Brain microvascular endothelial cell (primary cell): ENCODE results near the gene GPR161.
A peak's percentile ranks its signal among the peaks of the same experiment; 100 is the strongest.

Experiments
- DNase-seq: peaks from one replicate; pipeline ENCODE4 v3.0.0-alpha.2; 2020
- H3K27ac ChIP-seq: fragments of 250-450 bp; sonication (Bioruptor Pico); 2 replicates; pipeline ENCODE4 v1.5.1; 2020; ENCODE audit warnings: mild to moderate bottlenecking, moderate library complexity
- H3K27me3 ChIP-seq: fragments of 250-450 bp; sonication (Bioruptor Pico); replicated peaks from 2 replicates; pipeline ENCODE4 v1.5.1; 2020; ENCODE audit warnings: mild to moderate bottlenecking
- H3K36me3 ChIP-seq: fragments of 250-450 bp; sonication (Bioruptor Pico); replicated peaks from 2 replicates; pipeline ENCODE4 v1.5.1; 2020; ENCODE audit warnings: mild to moderate bottlenecking
- H3K4me3 ChIP-seq: 2 replicates; pipeline ENCODE4 v1.5.1; 2011; ENCODE audit warnings: low read depth, mild to moderate bottlenecking, control low read depth, low read length, moderate library complexity
- in situ Hi-C: cut with HindIII; loops from 2 replicates; pipeline ENCODE4 v1.10.0; 2017; ENCODE audit warnings: low sequenced_read_pairs, low pct_ligation_motif_present
- TF ChIP-seq, protein P1 (sequence below): IDR thresholded peaks from 2 replicates; pipeline ENCODE4 v1.5.1; 2011; ENCODE audit warnings: low read depth, mild to moderate bottlenecking, moderate library complexity, low read length, control low read depth, inconsistent platforms; ENCODE audit errors: missing control alignments

The GPR161 gene

DNA sequence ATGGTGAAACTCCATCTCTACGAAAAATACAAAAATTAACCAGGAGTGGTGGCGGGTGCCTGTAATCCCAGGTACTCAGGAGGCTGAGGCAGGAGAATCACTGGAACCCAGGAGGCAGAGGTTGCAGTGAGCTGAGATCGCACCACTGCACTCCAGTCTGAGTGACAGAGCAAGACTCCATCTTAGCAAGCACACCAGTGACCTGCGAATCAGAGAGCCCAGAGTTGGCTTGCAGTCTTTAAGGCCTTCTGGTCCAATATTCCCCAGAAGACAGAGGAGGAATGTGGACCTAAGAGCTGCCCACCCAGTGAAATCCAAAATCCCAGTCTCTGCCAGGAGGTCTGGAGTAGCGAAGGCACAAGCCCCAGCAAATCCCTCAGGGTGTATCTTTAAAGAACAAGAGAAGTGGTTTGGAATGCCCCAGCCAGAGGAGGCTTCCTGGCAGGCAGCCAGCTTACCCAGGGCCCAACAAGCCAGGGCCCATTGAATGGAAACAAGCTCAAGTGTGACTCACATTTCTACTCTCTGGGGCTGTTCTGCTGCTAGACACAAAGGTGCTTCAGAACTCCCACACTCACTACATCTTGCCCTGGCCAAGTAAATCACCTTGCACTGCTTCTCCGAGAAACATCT, 23.9 kb downstream of the GPR161 start:
- peak; percentile 77 for DNase-seq
- H3K27ac ChIP-seq, result no peak overlapping the region
- no peaks in the 10 kb centered on the region for H3K36me3 ChIP-seq
- no peak overlapping the region for H3K4me3 ChIP-seq
- TF ChIP-seq, protein P1, sequence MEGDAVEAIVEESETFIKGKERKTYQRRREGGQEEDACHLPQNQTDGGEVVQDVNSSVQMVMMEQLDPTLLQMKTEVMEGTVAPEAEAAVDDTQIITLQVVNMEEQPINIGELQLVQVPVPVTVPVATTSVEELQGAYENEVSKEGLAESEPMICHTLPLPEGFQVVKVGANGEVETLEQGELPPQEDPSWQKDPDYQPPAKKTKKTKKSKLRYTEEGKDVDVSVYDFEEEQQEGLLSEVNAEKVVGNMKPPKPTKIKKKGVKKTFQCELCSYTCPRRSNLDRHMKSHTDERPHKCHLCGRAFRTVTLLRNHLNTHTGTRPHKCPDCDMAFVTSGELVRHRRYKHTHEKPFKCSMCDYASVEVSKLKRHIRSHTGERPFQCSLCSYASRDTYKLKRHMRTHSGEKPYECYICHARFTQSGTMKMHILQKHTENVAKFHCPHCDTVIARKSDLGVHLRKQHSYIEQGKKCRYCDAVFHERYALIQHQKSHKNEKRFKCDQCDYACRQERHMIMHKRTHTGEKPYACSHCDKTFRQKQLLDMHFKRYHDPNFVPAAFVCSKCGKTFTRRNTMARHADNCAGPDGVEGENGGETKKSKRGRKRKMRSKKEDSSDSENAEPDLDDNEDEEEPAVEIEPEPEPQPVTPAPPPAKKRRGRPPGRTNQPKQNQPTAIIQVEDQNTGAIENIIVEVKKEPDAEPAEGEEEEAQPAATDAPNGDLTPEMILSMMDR, result no peak
- H3K27me3 ChIP-seq, result no peaks in the 10 kb centered on the region
- in situ Hi-C loops, result no loop called here

DNA sequence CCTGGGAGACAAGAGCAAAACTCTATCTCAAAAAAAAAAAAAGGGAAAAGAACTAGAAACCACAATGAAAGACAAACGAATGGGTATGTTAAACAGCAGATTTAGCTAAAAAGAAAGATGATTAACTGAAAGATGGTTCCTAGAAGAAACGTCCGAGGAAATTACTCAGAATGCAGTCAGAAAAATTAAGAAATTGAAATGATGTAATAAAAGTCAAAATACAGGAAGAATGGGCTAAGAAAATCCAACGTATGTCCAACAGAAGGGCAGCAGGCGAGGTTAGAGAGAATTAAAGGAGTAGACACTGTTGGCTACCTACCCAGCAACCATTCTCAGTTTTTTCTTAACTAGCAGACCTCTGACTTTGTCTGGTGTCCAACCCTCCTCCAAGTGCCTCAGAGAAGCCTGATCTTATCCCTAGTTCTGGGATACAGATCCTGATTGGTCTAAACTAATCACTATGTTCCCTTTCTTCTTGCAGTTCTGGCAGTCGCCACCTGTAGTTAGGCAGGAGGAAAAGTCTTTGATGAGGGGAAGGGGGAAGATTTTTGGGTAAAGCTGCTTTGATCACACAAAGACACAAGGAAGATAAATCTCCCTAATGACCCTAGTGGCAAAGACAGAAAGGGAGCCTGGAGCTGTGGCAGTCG, 25.7 kb downstream of the GPR161 start:
- Histone ChIP-seq H3K4me3 (no peak overlapping the region), H3K27me3 (no peaks in the 10 kb centered on the region), H3K27ac (no peak overlapping the region), H3K36me3 (no peaks in the 10 kb centered on the region)
- DNase-seq, result no peak
- in situ Hi-C loops, result no loop called here
- TF ChIP-seq, protein P1, result no peak

DNA sequence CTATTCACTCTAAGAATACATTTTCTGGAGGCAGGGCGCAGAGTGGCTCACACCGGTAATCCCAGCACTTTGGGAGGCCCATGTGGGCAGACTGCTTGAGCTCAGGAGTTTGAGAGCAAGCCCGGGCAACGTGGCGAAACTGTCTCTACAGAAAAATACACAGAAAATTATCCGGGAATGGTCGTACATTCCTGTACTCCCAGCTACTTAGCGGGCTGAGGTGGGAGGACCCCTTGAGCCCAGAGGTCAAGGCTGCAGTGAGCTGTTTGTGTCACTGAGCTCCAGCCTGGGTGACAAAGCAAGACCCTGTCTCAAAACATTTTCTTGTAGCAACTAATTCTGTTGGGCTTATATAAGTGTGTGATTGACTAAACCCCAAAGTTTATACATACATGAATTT, 30.5 kb downstream of the GPR161 start:
- no peaks in the 10 kb centered on the region for H3K36me3 ChIP-seq
- DNase-seq, result no peak
- TF ChIP-seq, protein P1, result no peak
- H3K27me3 ChIP-seq, result no peaks in the 10 kb centered on the region
- no peak overlapping the region for H3K4me3 ChIP-seq
- H3K27ac ChIP-seq, result no peak overlapping the region
- in situ Hi-C loops, result no loop called here

DNA sequence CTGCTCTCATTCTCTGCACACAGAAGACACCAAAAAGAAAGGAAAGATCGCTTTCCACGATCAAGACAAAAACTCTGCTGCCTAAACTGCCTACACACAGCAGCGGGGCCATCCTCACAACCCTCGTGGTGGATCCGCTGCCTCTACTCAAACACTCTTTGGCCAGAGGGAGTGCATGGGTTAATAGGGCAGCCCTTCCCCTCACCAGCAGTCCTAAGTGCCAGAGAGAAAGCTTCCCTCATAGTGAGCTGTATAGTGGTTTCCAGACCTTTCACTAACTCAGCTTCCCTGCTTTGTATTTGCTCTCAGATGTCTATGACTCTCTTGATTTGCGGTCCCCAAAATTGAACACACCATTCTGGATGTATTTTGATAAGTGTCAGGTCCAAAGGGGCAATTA, 30.9 kb downstream of the GPR161 start:
- no peaks in the 10 kb centered on the region for H3K36me3 ChIP-seq
- in situ Hi-C loops, result no loop called here
- H3K27ac ChIP-seq, result no peak overlapping the region
- H3K4me3 ChIP-seq, result no peak overlapping the region
- no peak for DNase-seq
- TF ChIP-seq, protein P1, result no peak
- H3K27me3 ChIP-seq, result no peaks in the 10 kb centered on the region

DNA sequence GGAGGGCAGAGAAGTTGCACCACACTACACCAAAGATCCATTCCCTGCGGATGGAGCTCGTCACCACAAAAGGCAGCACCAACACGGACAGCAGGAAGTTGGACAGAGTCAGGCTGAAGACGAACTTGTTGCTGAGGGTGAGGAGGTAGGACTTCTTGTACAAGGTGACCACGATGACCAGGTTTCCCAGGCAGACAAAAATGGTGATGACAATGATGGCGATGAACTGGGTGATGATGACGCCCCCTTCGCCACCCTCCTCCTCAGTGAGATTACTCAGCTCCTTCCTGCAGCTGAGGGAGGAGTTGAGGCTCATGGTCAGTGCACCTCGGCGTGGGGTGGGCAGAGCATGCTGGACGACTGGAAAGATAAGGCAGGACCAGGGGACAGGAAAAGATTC, 32.2 kb downstream of the GPR161 start:
- no peaks in the 10 kb centered on the region for H3K27me3 ChIP-seq
- TF ChIP-seq, protein P1, result no peak
- H3K4me3 ChIP-seq, result no peak overlapping the region
- H3K27ac ChIP-seq, result no peak overlapping the region
- in situ Hi-C loops, result no loop called here
- DNase-seq, result no peak
- H3K36me3 ChIP-seq, result no peaks in the 10 kb centered on the region

DNA sequence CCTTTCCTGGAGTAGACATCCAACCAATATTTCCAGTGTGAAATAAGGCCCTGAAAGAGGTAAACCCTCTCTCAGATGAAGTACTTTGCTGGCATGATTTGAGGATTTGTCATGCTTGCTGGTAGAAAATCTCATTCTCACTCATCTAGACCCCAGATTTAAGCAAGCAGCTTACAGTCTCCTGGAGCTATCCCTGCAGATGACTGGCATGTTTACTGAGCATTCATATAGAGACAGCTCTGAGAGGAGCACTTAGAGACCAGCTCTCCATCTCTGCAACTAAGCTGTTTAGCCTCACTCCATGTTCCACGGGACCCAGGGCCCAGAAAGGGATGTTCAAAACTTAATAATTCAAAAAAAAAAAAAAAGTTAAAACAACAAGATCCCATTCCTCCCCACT, 34.2 kb downstream of the GPR161 start:
- in situ Hi-C loops, result no loop called here
- Histone ChIP-seq H3K4me3 (no peak overlapping the region), H3K27me3 (no peaks in the 10 kb centered on the region), H3K27ac (no peak overlapping the region), H3K36me3 (no peaks in the 10 kb centered on the region)
- no peak for DNase-seq
- TF ChIP-seq, protein P1, result no peak
